GM18526 (cell line): Measurements from ENCODE around the gene NOC4L.

Experiments used
- POLR2A ChIP-seq: IDR thresholded peaks from 3 replicates; pipeline ENCODE4 v1.6.1; 2011; ENCODE audit not compliant: insufficient read length; ENCODE audit errors: extremely low read depth

The NOC4L gene

GRCh38 chr12:132144115-132144809, at the start of gene NOC4L, which contains the start of gene DDX51:
Gene NOC4L (plus strand): TSS chr12:132144457. CDS start chr12:132144489, 32 bp downstream.
Gene DDX51 (minus strand): TSS chr12:132144319. CDS start chr12:132144296, 23 bp downstream.
- TF ChIP-seq POLR2A, result peak; percentile 93

- TF ChIP-seq POLR2A, result no peak
These were observed 48.5 kb upstream of the NOC4L start for GRCh38 chr12:132095520-132096409.

- TF ChIP-seq POLR2A, result no peak
These were observed 44.5 kb upstream of the NOC4L start for GRCh38 chr12:132099739-132100138.

GRCh38 chr12:132100306-132101065, 43.8 kb upstream of the NOC4L start:
- TF ChIP-seq POLR2A, result no peak

- TF ChIP-seq POLR2A, result no peak
These were observed 42.0 kb upstream of the NOC4L start for GRCh38 chr12:132102297-132102696.

GRCh38 chr12:132103542-132104308, 40.5 kb upstream of the NOC4L start:
- no peak for TF ChIP-seq POLR2A

- no peak for TF ChIP-seq POLR2A
These were observed 38.8 kb upstream of the NOC4L start for GRCh38 chr12:132105467-132105866.

- no peak for TF ChIP-seq POLR2A
These were observed 37.3 kb upstream of the NOC4L start for GRCh38 chr12:132106921-132107320.

GRCh38 chr12:132108211-132108832, 35.9 kb upstream of the NOC4L start:
- no peak for TF ChIP-seq POLR2A

GRCh38 chr12:132109741-132110140, 34.5 kb upstream of the NOC4L start:
- TF ChIP-seq POLR2A, result no peak

GRCh38 chr12:132110677-132111076, 33.6 kb upstream of the NOC4L start:
- no peak for TF ChIP-seq POLR2A

- TF ChIP-seq POLR2A, result no peak
These were observed 32.5 kb upstream of the NOC4L start for GRCh38 chr12:132111654-132112304.

- TF ChIP-seq POLR2A, result no peak
These were observed 29.6 kb upstream of the NOC4L start for GRCh38 chr12:132114667-132115066.

GRCh38 chr12:132115500-132115899, 28.8 kb upstream of the NOC4L start:
- no peak for TF ChIP-seq POLR2A
